HG03460 (cell line): Measurements from ENCODE around the gene SNED1.
"Not testable (repeated sequence)": the region's sequence is repeated elsewhere in the genome, so short reads cannot be mapped to it uniquely, and the experiment has no call there.

Experiments used
- ATAC-seq: cut with Tn5 transposase; IDR thresholded peaks from one replicate; pipeline ENCODE4 v1.9.1; 2021; ENCODE audit not compliant: unreplicated experiment

The SNED1 gene

GRCh38 chr2:240972201-240972600, 26.2 kb upstream of the SNED1 start:
- no peak for ATAC-seq

GRCh38 chr2:240972636-240973521, 25.5 kb upstream of the SNED1 start:
- ATAC-seq: no peak

- no peak for ATAC-seq
Measured at GRCh38 chr2:240974771-240975572, 23.4 kb upstream of the SNED1 start.

GRCh38 chr2:240975903-240976302, 22.5 kb upstream of the SNED1 start:
- ATAC-seq: not testable (repeated sequence)

- no peak for ATAC-seq
Measured at GRCh38 chr2:240981280-240981679, 17.1 kb upstream of the SNED1 start.

GRCh38 chr2:240981871-240982800, 16.3 kb upstream of the SNED1 start:
- no peak for ATAC-seq

- ATAC-seq: no peak
Measured at GRCh38 chr2:240982821-240983281, 15.6 kb upstream of the SNED1 start.

- no peak for ATAC-seq
Measured at GRCh38 chr2:240983361-240983995, 14.9 kb upstream of the SNED1 start.

- no peak for ATAC-seq
Measured at GRCh38 chr2:240983996-240984498, 14.4 kb upstream of the SNED1 start.

- no peak for ATAC-seq
Measured at GRCh38 chr2:240985881-240986786, 12.3 kb upstream of the SNED1 start.

- ATAC-seq: no peak
Measured at GRCh38 chr2:240986787-240987411, 11.5 kb upstream of the SNED1 start.

GRCh38 chr2:240987588-240987987, 10.8 kb upstream of the SNED1 start:
- no peak for ATAC-seq

- no peak for ATAC-seq
Measured at GRCh38 chr2:240988146-240988545, 10.3 kb upstream of the SNED1 start.

GRCh38 chr2:240988571-240989271, 9.7 kb upstream of the SNED1 start:
- no peak for ATAC-seq

- ATAC-seq: no peak
Measured at GRCh38 chr2:240989451-240990265, 8.8 kb upstream of the SNED1 start.

GRCh38 chr2:240990266-240990529, 8.2 kb upstream of the SNED1 start:
- ATAC-seq: no peak

GRCh38 chr2:240990726-240991377, 7.6 kb upstream of the SNED1 start:
- no peak for ATAC-seq
